Ascending aorta (tissue), 2 donors: ENCODE results near the gene MEGF11. TPM values are rescaled to one million over a fixed set of nuclear protein-coding genes. Genes with fewer than 3 reads are reported as not detected.

Experiments used
- DNase-seq, 2 donors: peaks; one replicate each; pipeline ENCODE4 v3.0.0-alpha.2; 2019; ENCODE audit warnings: low spot score in 2 of 2
- H3K27ac ChIP-seq, 2 donors: fragments of 200-600 bp; sonication (generic); one replicate each; pipeline ENCODE4 v1.5.1; 2016 to 2017; ENCODE audit warnings: mild to moderate bottlenecking in 1 of 2
- H3K27me3 ChIP-seq: fragments of 200-600 bp; sonication (generic); one replicate; pipeline ENCODE4 v1.5.1; 2017
- H3K36me3 ChIP-seq, 2 donors: fragments of 200-600 bp; sonication (generic); one replicate each; pipeline ENCODE4 v1.5.1; 2016
- H3K4me1 ChIP-seq, 2 donors: fragments of 200-600 bp; sonication (generic); one replicate each; pipeline ENCODE4 v1.5.1; 2016 to 2017; ENCODE audit warnings: mild to moderate bottlenecking in 1 of 2
- H3K4me3 ChIP-seq, 2 donors: fragments of 200-600 bp; sonication (generic); one replicate each; pipeline ENCODE4 v1.5.1; 2016 to 2017; ENCODE audit warnings: mild to moderate bottlenecking in 1 of 2
- H3K9me3 ChIP-seq, 2 donors: fragments of 200-600 bp; sonication (generic); one replicate each; pipeline ENCODE4 v1.5.1; 2016
- CTCF ChIP-seq, 3 experiments: fragments of 200-600 bp in 2 of 3; fragments of 450-650 bp in 1 of 3; sonication (generic) in 2 of 3; IDR thresholded peaks; one replicate each; pipeline ENCODE4 v1.5.1; 2016 to 2019; ENCODE audit warnings: antibody characterized with exemption in 3 of 3, mild to moderate bottlenecking in 1 of 3, moderate library complexity in 1 of 3
- intact Hi-C: fragments of 100-400 bp; cut with DNase I; formaldehyde crosslinking; loops from one replicate; pipeline ENCODE4 v1.15.1; 2023
- total RNA-seq: library from RNA; depleted of rRNA; stranded (reverse); fragments of >200 nt; gene quantifications from one replicate; pipeline ENCODE4 v1.1.0, GENCODE V29; 2016

The MEGF11 gene
- total RNA-seq, 1 donor from 2014 or later = not detected

GRCh38 chr15:65910341-65910740 is 343.2 kb downstream of the MEGF11 start:
- no peaks in the 10 kb centered on the region for H3K27me3 ChIP-seq
- intact Hi-C loops = no loop called here
- no peaks in the 10 kb centered on the region for H3K4me1 ChIP-seq
- H3K36me3 ChIP-seq = peaks cover 4 to 55% of the 10 kb centered on the region in 2 donors
- H3K9me3 ChIP-seq = no peaks in the 10 kb centered on the region
- no peak for TF ChIP-seq CTCF (IDR thresholded peaks at IDR 0.05)
- DNase-seq = no peak
- no peak overlapping the region for H3K4me3 ChIP-seq
- no peak overlapping the region for H3K27ac ChIP-seq

GRCh38 chr15:65909831-65910230 is 343.7 kb downstream of the MEGF11 start:
- no peak overlapping the region for H3K4me3 ChIP-seq
- intact Hi-C loops = no loop called here
- H3K27me3 ChIP-seq = no peaks in the 10 kb centered on the region
- TF ChIP-seq CTCF (IDR thresholded peaks at IDR 0.05) = no peak
- H3K36me3 ChIP-seq = peaks cover 4 to 60% of the 10 kb centered on the region in 2 donors
- no peaks in the 10 kb centered on the region for H3K4me1 ChIP-seq
- DNase-seq = no peak
- no peaks in the 10 kb centered on the region for H3K9me3 ChIP-seq
- no peak overlapping the region for H3K27ac ChIP-seq

GRCh38 chr15:65908876-65909275 is 344.7 kb downstream of the MEGF11 start:
- H3K27ac ChIP-seq = no peak overlapping the region
- TF ChIP-seq CTCF (IDR thresholded peaks at IDR 0.05) = no peak
- H3K9me3 ChIP-seq = no peaks in the 10 kb centered on the region
- no peak overlapping the region for H3K4me3 ChIP-seq
- no peak for DNase-seq
- peaks cover 10 to 69% of the 10 kb centered on the region in 2 donors for H3K36me3 ChIP-seq
- H3K4me1 ChIP-seq = no peaks in the 10 kb centered on the region
- intact Hi-C loops = no loop called here
- H3K27me3 ChIP-seq = no peaks in the 10 kb centered on the region

- no peak overlapping the region for H3K27ac ChIP-seq
- no peak for DNase-seq
- no peak for TF ChIP-seq CTCF (IDR thresholded peaks at IDR 0.05)
- intact Hi-C loops = no loop called here
- H3K36me3 ChIP-seq = peaks cover 10 to 76% of the 10 kb centered on the region in 2 donors
- H3K27me3 ChIP-seq = no peaks in the 10 kb centered on the region
- no peaks in the 10 kb centered on the region for H3K4me1 ChIP-seq
- H3K9me3 ChIP-seq = no peaks in the 10 kb centered on the region
- no peak overlapping the region for H3K4me3 ChIP-seq
These were observed 345.9 kb downstream of the MEGF11 start for GRCh38 chr15:65907661-65908060.

- DNase-seq = no peak
- no peaks in the 10 kb centered on the region for H3K4me1 ChIP-seq
- peaks cover 10 to 78% of the 10 kb centered on the region in 2 donors for H3K36me3 ChIP-seq
- no peak overlapping the region for H3K4me3 ChIP-seq
- intact Hi-C loops = no loop called here
- H3K27ac ChIP-seq = no peak overlapping the region
- no peaks in the 10 kb centered on the region for H3K9me3 ChIP-seq
- no peak for TF ChIP-seq CTCF (IDR thresholded peaks at IDR 0.05)
- H3K27me3 ChIP-seq = no peaks in the 10 kb centered on the region
These were observed 347.2 kb downstream of the MEGF11 start for GRCh38 chr15:65906396-65906795.

GRCh38 chr15:65904301-65904700 is 349.2 kb downstream of the MEGF11 start:
- Histone ChIP-seq H3K36me3 (peaks cover 15 to 80% of the 10 kb centered on the region in 2 donors), H3K4me3 (no peak overlapping the region), H3K9me3 (no peaks in the 10 kb centered on the region), H3K27ac (no peak overlapping the region), H3K27me3 (no peaks in the 10 kb centered on the region), H3K4me1 (no peaks in the 10 kb centered on the region)
- DNase-seq = no peak
- TF ChIP-seq CTCF (IDR thresholded peaks at IDR 0.05) = no peak
- intact Hi-C loops = no loop called here
